DND-41 (cell line): ENCODE results near the gene L3MBTL4.

Source experiments
- ATAC-seq: fragments of 200-7000 bp; cut with Tn5 transposase; 3 replicates; pipeline ENCODE4 v1.9.1; 2021; ENCODE audit warnings: low read depth; ENCODE audit not compliant: insufficient read depth
- DNase-seq: peaks from one replicate; pipeline ENCODE4 v3.0.0-alpha.2; 2020
- H2AFZ ChIP-seq: 2 replicates; pipeline ENCODE4 v1.6.0; 2012; ENCODE audit warnings: low read depth, low read length
- H3K27ac ChIP-seq: 2 replicates; pipeline ENCODE4 v1.5.1; 2012; ENCODE audit warnings: low read length, inconsistent platforms
- H3K27me3 ChIP-seq: fragments of 200-600 bp; sonication (generic); 2 replicates; pipeline ENCODE4 v1.6.0; 2012; ENCODE audit warnings: low read length, mild to moderate bottlenecking, inconsistent platforms; ENCODE audit not compliant: insufficient read depth, poor library complexity
- H3K36me3 ChIP-seq: 2 replicates; pipeline ENCODE4 v1.5.1; 2012; ENCODE audit warnings: low read length, inconsistent platforms; ENCODE audit not compliant: insufficient read depth
- H3K4me1 ChIP-seq: 2 replicates; pipeline ENCODE4 v1.5.1; 2012; ENCODE audit warnings: mild to moderate bottlenecking, low read length; ENCODE audit not compliant: insufficient read depth
- H3K4me2 ChIP-seq: 2 replicates; pipeline ENCODE4 v1.6.0; 2012; ENCODE audit warnings: mild to moderate bottlenecking, moderate library complexity, low read length, inconsistent platforms; ENCODE audit not compliant: insufficient read depth
- H3K4me3 ChIP-seq, 2 experiments: fragments of 200-600 bp in 1 of 2; shearing (Covaris generic) in 1 of 2; 2 replicates each; pipeline ENCODE4 v1.5.1; 2012 to 2016; ENCODE audit warnings: inconsistent platforms in 2 of 2, low read length in 2 of 2, mild to moderate bottlenecking in 2 of 2, low read depth in 1 of 2, moderate library complexity in 1 of 2
- H3K79me2 ChIP-seq: 2 replicates; pipeline ENCODE4 v1.6.0; 2012; ENCODE audit warnings: low read length, inconsistent platforms; ENCODE audit not compliant: insufficient read depth
- H3K9ac ChIP-seq: 2 replicates; pipeline ENCODE4 v1.6.0; 2012; ENCODE audit warnings: low read depth, mild to moderate bottlenecking, inconsistent platforms, low read length, moderate library complexity
- H3K9me3 ChIP-seq: 2 replicates; pipeline ENCODE4 v1.5.1; 2012; ENCODE audit warnings: low read length, moderate library complexity, mild to moderate bottlenecking, inconsistent platforms; ENCODE audit not compliant: insufficient read depth, severe bottlenecking
- H4K20me1 ChIP-seq: 2 replicates; pipeline ENCODE4 v1.6.0; 2012; ENCODE audit warnings: low read length; ENCODE audit not compliant: insufficient read depth
- EZH2 ChIP-seq: IDR thresholded peaks from 3 replicates; pipeline ENCODE4 v1.6.1; 2012; ENCODE audit warnings: borderline replicate concordance, low read depth, mild to moderate bottlenecking, moderate library complexity, low read length, inconsistent platforms; ENCODE audit not compliant: severe bottlenecking
- TF ChIP-seq, protein P1 (sequence below): IDR thresholded peaks from 2 replicates; pipeline ENCODE4 v1.5.1; 2012; ENCODE audit warnings: borderline replicate concordance, low read length, moderate library complexity, mild to moderate bottlenecking; ENCODE audit not compliant: poor library complexity, severe bottlenecking; ENCODE audit errors: extremely low read depth

Gene L3MBTL4

DNA sequence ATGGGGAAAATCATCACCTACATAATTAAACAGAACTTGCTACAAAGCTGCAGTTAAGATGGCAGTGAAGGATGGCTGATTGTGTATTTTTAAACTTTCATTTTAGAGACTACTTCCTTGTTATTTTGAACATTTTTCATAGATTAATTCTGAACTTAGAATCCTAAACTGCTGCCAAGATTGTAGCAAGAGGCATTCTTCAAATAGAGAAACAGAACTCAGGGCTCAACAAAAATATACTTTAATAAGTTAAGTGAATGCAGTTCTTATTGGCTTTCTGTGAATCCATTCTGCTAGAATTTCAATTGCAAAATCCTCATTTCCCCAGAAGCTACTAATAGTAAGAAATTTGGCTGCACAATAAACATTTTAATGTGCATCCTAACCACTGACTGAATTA, 160.3 kb downstream of the L3MBTL4 start:
- Histone ChIP-seq H3K4me3 (no peak overlapping the region), H3K27me3 (no peaks in the 10 kb centered on the region), H3K27ac (no peak overlapping the region), H3K9ac (no peak overlapping the region), H3K36me3 (no peaks in the 10 kb centered on the region), H3K9me3 (peaks cover 5% of the 10 kb centered on the region), H3K79me2 (no peaks in the 10 kb centered on the region), H2AFZ (no peak overlapping the region), H4K20me1 (no peaks in the 10 kb centered on the region), H3K4me1 (no peaks in the 10 kb centered on the region), H3K4me2 (no peak overlapping the region)
- ATAC-seq (no peak), DNase-seq (no peak)
- TF ChIP-seq EZH2: no peak
- TF ChIP-seq, protein P1, sequence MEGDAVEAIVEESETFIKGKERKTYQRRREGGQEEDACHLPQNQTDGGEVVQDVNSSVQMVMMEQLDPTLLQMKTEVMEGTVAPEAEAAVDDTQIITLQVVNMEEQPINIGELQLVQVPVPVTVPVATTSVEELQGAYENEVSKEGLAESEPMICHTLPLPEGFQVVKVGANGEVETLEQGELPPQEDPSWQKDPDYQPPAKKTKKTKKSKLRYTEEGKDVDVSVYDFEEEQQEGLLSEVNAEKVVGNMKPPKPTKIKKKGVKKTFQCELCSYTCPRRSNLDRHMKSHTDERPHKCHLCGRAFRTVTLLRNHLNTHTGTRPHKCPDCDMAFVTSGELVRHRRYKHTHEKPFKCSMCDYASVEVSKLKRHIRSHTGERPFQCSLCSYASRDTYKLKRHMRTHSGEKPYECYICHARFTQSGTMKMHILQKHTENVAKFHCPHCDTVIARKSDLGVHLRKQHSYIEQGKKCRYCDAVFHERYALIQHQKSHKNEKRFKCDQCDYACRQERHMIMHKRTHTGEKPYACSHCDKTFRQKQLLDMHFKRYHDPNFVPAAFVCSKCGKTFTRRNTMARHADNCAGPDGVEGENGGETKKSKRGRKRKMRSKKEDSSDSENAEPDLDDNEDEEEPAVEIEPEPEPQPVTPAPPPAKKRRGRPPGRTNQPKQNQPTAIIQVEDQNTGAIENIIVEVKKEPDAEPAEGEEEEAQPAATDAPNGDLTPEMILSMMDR: no peak

DNA sequence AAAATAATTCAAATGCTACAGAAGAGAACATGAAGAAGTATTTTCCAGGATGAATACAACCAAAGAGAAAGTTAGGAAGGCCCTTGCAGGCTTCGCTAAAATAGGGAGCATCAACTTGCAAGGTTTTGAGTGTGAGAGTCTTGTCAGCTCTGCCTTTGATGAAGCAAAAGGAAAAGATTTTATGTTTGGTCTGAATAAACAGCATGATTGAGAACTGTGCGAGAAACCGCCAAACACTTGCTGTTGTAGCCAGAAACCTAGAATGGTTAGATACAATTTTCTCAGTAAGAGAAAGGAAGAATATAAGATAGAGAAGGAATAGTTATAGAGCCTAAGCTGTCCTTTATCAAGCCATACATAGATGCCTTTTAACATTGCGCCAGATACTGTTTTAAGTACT, 163.6 kb downstream of the L3MBTL4 start:
- no peak for TF ChIP-seq EZH2
- TF ChIP-seq, protein P1: no peak
- DNase-seq (no peak), ATAC-seq (no peak)
- no peak overlapping the region for H2AFZ ChIP-seq
- H3K4me1 ChIP-seq: no peaks in the 10 kb centered on the region
- H3K27ac ChIP-seq: no peak overlapping the region
- no peaks in the 10 kb centered on the region for H3K9me3 ChIP-seq
- no peaks in the 10 kb centered on the region for H3K79me2 ChIP-seq
- H3K36me3 ChIP-seq: no peaks in the 10 kb centered on the region
- H3K27me3 ChIP-seq: no peaks in the 10 kb centered on the region
- H3K4me2 ChIP-seq: no peak overlapping the region
- no peaks in the 10 kb centered on the region for H4K20me1 ChIP-seq
- H3K4me3 ChIP-seq: no peak overlapping the region
- no peak overlapping the region for H3K9ac ChIP-seq

DNA sequence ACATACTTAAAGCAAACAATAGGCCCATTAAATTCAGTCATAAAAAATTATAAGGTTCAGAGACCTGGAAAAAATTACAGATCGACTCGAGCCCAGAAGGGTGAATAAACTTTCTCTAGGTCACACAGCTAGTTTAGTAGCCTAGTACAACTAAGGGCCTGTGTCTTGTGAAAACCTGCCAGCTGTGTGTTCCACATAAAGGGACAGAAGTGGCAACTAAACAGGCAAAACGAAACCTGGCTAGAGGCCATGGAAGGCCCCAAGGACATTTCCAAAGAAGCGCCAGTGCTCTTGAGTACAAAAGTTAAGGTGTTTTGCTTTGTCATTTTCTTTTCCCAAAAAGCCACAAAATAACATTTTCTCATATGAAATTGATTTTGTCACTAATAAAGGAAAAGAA, 164.9 kb downstream of the L3MBTL4 start:
- no peak for ATAC-seq
- H3K4me2 ChIP-seq: no peak overlapping the region

More for the DNA sequence above, 164.9 kb downstream of the L3MBTL4 start:
- Histone ChIP-seq H3K36me3 (no peaks in the 10 kb centered on the region), H3K4me3 (no peak overlapping the region), H3K79me2 (no peaks in the 10 kb centered on the region), H3K27me3 (no peaks in the 10 kb centered on the region), H3K9me3 (no peaks in the 10 kb centered on the region), H2AFZ (no peak overlapping the region), H3K27ac (no peak overlapping the region), H3K9ac (no peak overlapping the region), H3K4me1 (no peaks in the 10 kb centered on the region), H4K20me1 (no peaks in the 10 kb centered on the region)
- TF ChIP-seq, protein P1: no peak
- TF ChIP-seq EZH2: no peak
- DNase-seq: no peak
